Lower leg skin (tissue), 3 donors: ENCODE measurements around the gene ZFP90.
A peak's percentile ranks its signal among the peaks of the same experiment; 100 is the strongest.

ENCODE experiments used
- POLR2A ChIP-seq, 2 donors: fragments of 450-650 bp; IDR thresholded peaks; one replicate each; pipeline ENCODE4 v1.6.1; 2016 to 2017; ENCODE audit warnings: antibody characterized with exemption in 2 of 2, mild to moderate bottlenecking in 1 of 2, moderate library complexity in 1 of 2
- TF ChIP-seq, protein P1 (sequence below), 3 donors: fragments of 450-650 bp; IDR thresholded peaks; one replicate each; pipeline ENCODE4 v1.5.1; 2016; ENCODE audit warnings: antibody characterized with exemption in 3 of 3, mild to moderate bottlenecking in 3 of 3, moderate library complexity in 2 of 3

GRCh38 chr16:68520649-68521086 lies 18.4 kb upstream of the ZFP90 start:
- TF ChIP-seq POLR2A (IDR thresholded peaks at IDR 0.05) = no peak
- TF ChIP-seq, protein P1, sequence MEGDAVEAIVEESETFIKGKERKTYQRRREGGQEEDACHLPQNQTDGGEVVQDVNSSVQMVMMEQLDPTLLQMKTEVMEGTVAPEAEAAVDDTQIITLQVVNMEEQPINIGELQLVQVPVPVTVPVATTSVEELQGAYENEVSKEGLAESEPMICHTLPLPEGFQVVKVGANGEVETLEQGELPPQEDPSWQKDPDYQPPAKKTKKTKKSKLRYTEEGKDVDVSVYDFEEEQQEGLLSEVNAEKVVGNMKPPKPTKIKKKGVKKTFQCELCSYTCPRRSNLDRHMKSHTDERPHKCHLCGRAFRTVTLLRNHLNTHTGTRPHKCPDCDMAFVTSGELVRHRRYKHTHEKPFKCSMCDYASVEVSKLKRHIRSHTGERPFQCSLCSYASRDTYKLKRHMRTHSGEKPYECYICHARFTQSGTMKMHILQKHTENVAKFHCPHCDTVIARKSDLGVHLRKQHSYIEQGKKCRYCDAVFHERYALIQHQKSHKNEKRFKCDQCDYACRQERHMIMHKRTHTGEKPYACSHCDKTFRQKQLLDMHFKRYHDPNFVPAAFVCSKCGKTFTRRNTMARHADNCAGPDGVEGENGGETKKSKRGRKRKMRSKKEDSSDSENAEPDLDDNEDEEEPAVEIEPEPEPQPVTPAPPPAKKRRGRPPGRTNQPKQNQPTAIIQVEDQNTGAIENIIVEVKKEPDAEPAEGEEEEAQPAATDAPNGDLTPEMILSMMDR (IDR thresholded peaks at IDR 0.05) = peak in 1 of 3 donors; percentile 93
